NCI-H2107 treated with DMSO at 0.1 percent for 48 hours (cell line): ENCODE results near the gene SLC2A5.
"Not testable (repeated sequence)": the region's sequence is repeated elsewhere in the genome, so short reads cannot be mapped to it uniquely, and the experiment has no call there.

Experiments used
- DNase-seq: peaks from one replicate; lab custom pipeline; 2025; ENCODE audit not compliant: unreplicated experiment; lab: John Stamatoyannopoulos, UW

Gene SLC2A5

GRCh38 chr1:9069326-9070100, at the start of gene SLC2A5:
SLC2A5 (minus strand) TSS chr1:9069635; CDS start chr1:9069536, 99 bp downstream.
- no peak for DNase-seq

- no peak for DNase-seq
Measured at GRCh38 chr1:9118186-9118585, 48.8 kb upstream of the SLC2A5 start.

- DNase-seq: no peak
Measured at GRCh38 chr1:9115351-9116205, 46.1 kb upstream of the SLC2A5 start.

- DNase-seq: no peak
Measured at GRCh38 chr1:9112961-9113880, 43.8 kb upstream of the SLC2A5 start.

GRCh38 chr1:9111957-9112356, 42.5 kb upstream of the SLC2A5 start:
- DNase-seq: no peak

GRCh38 chr1:9111357-9111691, 41.9 kb upstream of the SLC2A5 start:
- DNase-seq: no peak

- no peak for DNase-seq
Measured at GRCh38 chr1:9110669-9111356, 41.4 kb upstream of the SLC2A5 start.

GRCh38 chr1:9108056-9108665, 38.7 kb upstream of the SLC2A5 start:
- no peak for DNase-seq

- DNase-seq: no peak
Measured at GRCh38 chr1:9107136-9107535, 37.7 kb upstream of the SLC2A5 start.

- DNase-seq: no peak
Measured at GRCh38 chr1:9106286-9106685, 36.9 kb upstream of the SLC2A5 start.

GRCh38 chr1:9105336-9105867, 36.0 kb upstream of the SLC2A5 start:
- no peak for DNase-seq

- DNase-seq: no peak
Measured at GRCh38 chr1:9101510-9102146, 32.2 kb upstream of the SLC2A5 start.

- no peak for DNase-seq
Measured at GRCh38 chr1:9100471-9101043, 31.1 kb upstream of the SLC2A5 start.

GRCh38 chr1:9099555-9099954, 30.1 kb upstream of the SLC2A5 start:
- DNase-seq: no peak

GRCh38 chr1:9097947-9098705, 28.7 kb upstream of the SLC2A5 start:
- no peak for DNase-seq

- DNase-seq: no peak
Measured at GRCh38 chr1:9095818-9096217, 26.4 kb upstream of the SLC2A5 start.

GRCh38 chr1:9093996-9094595, 24.7 kb upstream of the SLC2A5 start:
- not testable (repeated sequence) for DNase-seq

- no peak for DNase-seq
Measured at GRCh38 chr1:9093581-9093980, 24.1 kb upstream of the SLC2A5 start.
